GM21737 (cell line): Measurements from ENCODE around the gene C4A.
"Not testable (repeated sequence)": the region's sequence is repeated elsewhere in the genome, so short reads cannot be mapped to it uniquely, and the experiment has no call there.

Experiments used
- ATAC-seq: cut with Tn5 transposase; IDR thresholded peaks from one replicate; pipeline ENCODE4 v1.9.1; 2021; ENCODE audit warnings: mild to moderate bottlenecking, moderate library complexity; ENCODE audit not compliant: unreplicated experiment

The C4A gene

GRCh38 chr6:32014547-32014946, 32.7 kb downstream of the C4A start, which contains the start of gene C4B:
TSS of gene C4B (plus strand) at chr6:32014795. CDS start at chr6:32014846, 51 bp downstream.
- ATAC-seq, result not testable (repeated sequence)

GRCh38 chr6:32022100-32022499, 40.2 kb downstream of the C4A start:
- ATAC-seq, result not testable (repeated sequence)

- not testable (repeated sequence) for ATAC-seq
These were observed 46.8 kb downstream of the C4A start for GRCh38 chr6:32028631-32029030.

- ATAC-seq, result not testable (repeated sequence)
These were observed 47.7 kb downstream of the C4A start for GRCh38 chr6:32029553-32029952.

GRCh38 chr6:32035283-32036013, 53.6 kb downstream of the C4A start:
- ATAC-seq, result not testable (repeated sequence)

- ATAC-seq, result not testable (repeated sequence)
These were observed 55.3 kb downstream of the C4A start for GRCh38 chr6:32037136-32037535.

- not testable (repeated sequence) for ATAC-seq
These were observed 56.0 kb downstream of the C4A start, which contains the start of gene CYP21A2 for GRCh38 chr6:32037598-32038524. TSS of gene CYP21A2 (plus strand) at chr6:32038415. CDS start at chr6:32038423, 8 bp downstream.

- not testable (repeated sequence) for ATAC-seq
These were observed 57.0 kb downstream of the C4A start for GRCh38 chr6:32038878-32039277.

GRCh38 chr6:32039321-32040274, 57.7 kb downstream of the C4A start:
- not testable (repeated sequence) for ATAC-seq

GRCh38 chr6:32040299-32041049, 58.6 kb downstream of the C4A start:
- not testable (repeated sequence) for ATAC-seq

- ATAC-seq, result not testable (repeated sequence)
These were observed 59.1 kb downstream of the C4A start for GRCh38 chr6:32041050-32041321.

- ATAC-seq, result not testable (repeated sequence)
These were observed 59.5 kb downstream of the C4A start for GRCh38 chr6:32041385-32041784.

- not testable (repeated sequence) for ATAC-seq
These were observed 60.4 kb downstream of the C4A start for GRCh38 chr6:32042276-32042675.

- not testable (repeated sequence) for ATAC-seq
These were observed 61.9 kb downstream of the C4A start for GRCh38 chr6:32043589-32044380.

- ATAC-seq, result not testable (repeated sequence)
These were observed 63.1 kb downstream of the C4A start for GRCh38 chr6:32044916-32045315.

GRCh38 chr6:32045811-32046449, 64.1 kb downstream of the C4A start:
- no peak for ATAC-seq

GRCh38 chr6:32046450-32047083, 64.7 kb downstream of the C4A start:
- no peak for ATAC-seq

- ATAC-seq, result no peak
These were observed 65.2 kb downstream of the C4A start for GRCh38 chr6:32047084-32047478.
